ENCODE data around the gene PNLIP.

DNA sequence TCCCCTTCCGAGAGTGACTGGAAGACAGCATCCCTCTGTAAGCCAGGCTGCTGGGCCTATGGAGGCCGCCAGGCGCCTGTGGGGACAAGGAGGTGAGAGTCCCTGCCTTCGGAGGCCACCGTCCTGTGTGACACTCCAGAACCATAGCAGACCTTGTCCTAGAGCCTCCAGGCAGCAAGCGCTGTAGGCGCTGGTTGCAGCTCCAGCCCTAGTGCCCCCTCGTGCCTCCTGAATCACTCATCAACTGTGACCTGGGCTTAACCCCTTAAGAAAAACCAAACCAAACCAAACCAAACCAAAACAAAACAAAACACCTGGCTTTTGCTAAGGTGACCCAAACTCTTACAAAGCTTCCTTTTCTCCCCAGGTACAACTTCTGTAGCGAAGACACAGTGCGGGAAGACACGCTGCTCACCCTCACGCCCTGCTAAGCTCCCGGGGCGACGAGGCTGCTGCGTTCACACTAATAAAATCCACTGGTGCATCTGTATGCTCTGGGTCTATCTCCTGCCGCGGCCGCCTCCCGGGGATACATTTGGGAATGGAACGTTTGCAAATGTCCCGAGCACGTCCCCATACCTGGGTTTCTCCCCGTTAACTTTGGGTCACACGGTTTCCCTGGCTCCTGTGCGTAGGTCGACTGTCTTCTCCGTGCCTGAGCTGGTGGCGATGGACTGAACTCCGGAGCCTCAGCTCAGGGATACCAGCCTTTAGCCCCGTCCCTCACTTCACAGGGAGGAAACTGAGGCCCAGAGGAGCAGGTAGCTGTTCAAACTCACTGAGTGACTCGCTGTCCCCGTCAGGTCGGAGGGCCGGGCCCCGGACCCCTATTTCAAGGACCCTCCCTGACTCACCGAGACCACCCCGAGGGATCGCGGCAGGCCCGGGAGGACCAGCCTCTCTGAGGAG is 63.2 kb downstream of the PNLIP start:
- TF ChIP-seq, protein P1, sequence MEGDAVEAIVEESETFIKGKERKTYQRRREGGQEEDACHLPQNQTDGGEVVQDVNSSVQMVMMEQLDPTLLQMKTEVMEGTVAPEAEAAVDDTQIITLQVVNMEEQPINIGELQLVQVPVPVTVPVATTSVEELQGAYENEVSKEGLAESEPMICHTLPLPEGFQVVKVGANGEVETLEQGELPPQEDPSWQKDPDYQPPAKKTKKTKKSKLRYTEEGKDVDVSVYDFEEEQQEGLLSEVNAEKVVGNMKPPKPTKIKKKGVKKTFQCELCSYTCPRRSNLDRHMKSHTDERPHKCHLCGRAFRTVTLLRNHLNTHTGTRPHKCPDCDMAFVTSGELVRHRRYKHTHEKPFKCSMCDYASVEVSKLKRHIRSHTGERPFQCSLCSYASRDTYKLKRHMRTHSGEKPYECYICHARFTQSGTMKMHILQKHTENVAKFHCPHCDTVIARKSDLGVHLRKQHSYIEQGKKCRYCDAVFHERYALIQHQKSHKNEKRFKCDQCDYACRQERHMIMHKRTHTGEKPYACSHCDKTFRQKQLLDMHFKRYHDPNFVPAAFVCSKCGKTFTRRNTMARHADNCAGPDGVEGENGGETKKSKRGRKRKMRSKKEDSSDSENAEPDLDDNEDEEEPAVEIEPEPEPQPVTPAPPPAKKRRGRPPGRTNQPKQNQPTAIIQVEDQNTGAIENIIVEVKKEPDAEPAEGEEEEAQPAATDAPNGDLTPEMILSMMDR (conservative IDR thresholded peaks at IDR 0.05; ENCODE audit: low read length), result no peak
- TF ChIP-seq EZH2phosphoT487 (IDR thresholded peaks at IDR 0.05; ENCODE audit: borderline replicate concordance), result no peak

Measured in Loucy (cell line).